Endothelial cell of umbilical vein (primary cell): ENCODE measurements around the gene SUGCT. TPM values are rescaled to one million over a fixed set of nuclear protein-coding genes. Genes with fewer than 3 reads are reported as not detected.

Experiments
- BruUV-seq: library from RNA; stranded (reverse); fragments of 400-500 nt; replicated peaks from 2 replicates; lab custom pipeline; 2021; lab: Mats Ljungman, UMichigan
- CTCF ChIA-PET: fragments of 300-600, 350-600 bp; sonication (Branson Sonifier 250); formaldehyde crosslinking; loops from one replicate; lab custom pipeline; 2021; ENCODE audit warnings: antibody characterized with exemption, inconsistent platforms; lab: Charles Lee
- POLR2A ChIA-PET: fragments of 300-600, 350-600 bp; sonication (Branson Sonifier 250); formaldehyde crosslinking; loops from one replicate; lab custom pipeline; 2021; ENCODE audit warnings: antibody characterized with exemption, inconsistent platforms; lab: Charles Lee
- DNase-seq: peaks from one replicate; pipeline ENCODE4 v3.0.0-alpha.2; 2011; ENCODE audit warnings: low read depth, low spot score
- FAIRE-seq: peaks from 2 replicates; lab custom pipeline; 2011; peaks lifted over from hg19 to GRCh38; lab: Jason Lieb, UNC
- H2AFZ ChIP-seq: 2 replicates; pipeline ENCODE4 v1.6.0; 2012; ENCODE audit warnings: low read depth, low read length, control low read depth, inconsistent platforms
- H3K27ac ChIP-seq: 2 replicates; pipeline ENCODE4 v1.5.1; 2011; ENCODE audit warnings: low read depth, mild to moderate bottlenecking, control low read depth, low read length, moderate library complexity; ENCODE audit not compliant: insufficient read depth
- H3K27me3 ChIP-seq, 2 experiments: 2 replicates each; pipeline versions ENCODE4 v1.6.0 to v1.6.1; 2011; ENCODE audit warnings: low read length in 2 of 2, mixed read lengths in 1 of 2; ENCODE audit not compliant: control insufficient read depth in 2 of 2, insufficient read depth in 2 of 2
- H3K36me3 ChIP-seq, 2 experiments: 2 replicates in 1 of 2; 3 replicates in 1 of 2; pipeline ENCODE4 v1.5.1; 2011; ENCODE audit warnings: low read length in 2 of 2, mild to moderate bottlenecking in 1 of 2, moderate library complexity in 1 of 2; ENCODE audit not compliant: control insufficient read depth in 2 of 2, insufficient read depth in 2 of 2; ENCODE audit errors: extremely low read depth in 1 of 2
- H3K4me1 ChIP-seq: 3 replicates; pipeline ENCODE4 v1.5.1; 2011; ENCODE audit warnings: mild to moderate bottlenecking, low read length; ENCODE audit not compliant: control insufficient read depth, insufficient read depth; ENCODE audit errors: extremely low read depth
- H3K4me2 ChIP-seq: 2 replicates; pipeline ENCODE4 v1.6.1; 2011; ENCODE audit warnings: low read length, control low read depth, mixed read lengths; ENCODE audit not compliant: insufficient read depth
- H3K4me3 ChIP-seq, 3 experiments: fragments of 200-600 bp in 1 of 3; sonication (generic), shearing (Covaris generic) in 1 of 3; replicated peaks in 1 of 3; 2 replicates each; pipeline ENCODE4 v1.5.1; 2011 to 2016; ENCODE audit warnings: control low read depth in 3 of 3, low read length in 3 of 3, mild to moderate bottlenecking in 2 of 3, inconsistent platforms in 1 of 3, low read depth in 1 of 3, moderate library complexity in 1 of 3; ENCODE audit not compliant: insufficient read depth in 1 of 3
- H3K79me2 ChIP-seq: 2 replicates; pipeline ENCODE4 v1.6.0; 2012; ENCODE audit warnings: low read length, inconsistent platforms; ENCODE audit not compliant: control insufficient read depth, insufficient read depth
- H3K9ac ChIP-seq: replicated peaks from 2 replicates; pipeline ENCODE3; 2011; ENCODE audit warnings: low read length, control low read depth; ENCODE audit not compliant: insufficient read depth; ENCODE audit errors: extremely low read depth
- H3K9me1 ChIP-seq: replicated peaks from 3 replicates; pipeline ENCODE4 v1.6.0; 2011; ENCODE audit warnings: mild to moderate bottlenecking, low read length; ENCODE audit not compliant: control insufficient read depth, insufficient read depth; ENCODE audit errors: extremely low read depth
- H3K9me3 ChIP-seq: replicated peaks from 2 replicates; pipeline ENCODE4 v1.5.1; 2012; ENCODE audit warnings: low read length, inconsistent platforms; ENCODE audit not compliant: control insufficient read depth, insufficient read depth
- H4K20me1 ChIP-seq: replicated peaks from 2 replicates; pipeline ENCODE3; 2011; ENCODE audit warnings: mild to moderate bottlenecking, low read length; ENCODE audit not compliant: control insufficient read depth, insufficient read depth; ENCODE audit errors: extremely low read depth
- EZH2 ChIP-seq: IDR thresholded peaks from 2 replicates; pipeline ENCODE4 v1.6.1; 2012; ENCODE audit warnings: borderline replicate concordance, low read depth, mild to moderate bottlenecking, moderate library complexity, low read length, inconsistent platforms; ENCODE audit not compliant: severe bottlenecking
- GATA2 ChIP-seq: IDR thresholded peaks from 2 replicates; pipeline ENCODE4 v1.7.0; 2011; ENCODE audit warnings: low read depth, mild to moderate bottlenecking, moderate library complexity, mixed read lengths, low read length; ENCODE audit not compliant: insufficient read length, insufficient read depth
- POLR2A ChIP-seq: IDR thresholded peaks from 2 replicates; pipeline ENCODE4 v1.6.1; 2012; ENCODE audit warnings: low read depth, mild to moderate bottlenecking, control low read depth, low read length
- POLR2AphosphoS5 ChIP-seq: IDR thresholded peaks from 2 replicates; pipeline ENCODE4 v1.6.1; 2012; ENCODE audit warnings: low read depth, mild to moderate bottlenecking, control low read depth, low read length, moderate library complexity; ENCODE audit not compliant: insufficient read depth
- dilution Hi-C: fragments of 300-500 bp; cut with MboI; formaldehyde crosslinking; loops from one replicate; pipeline ENCODE4 v1.15.0; 2019; ENCODE audit warnings: low sequenced_read_pairs; ENCODE audit not compliant: extremely low pct_ligation_motif_present
- intact Hi-C: fragments of 100-400 bp; cut with micrococcal nuclease; formaldehyde crosslinking; loops from one replicate; pipeline ENCODE4 v1.10.0; 2022
- polyA plus RNA-seq, 4 experiments: library from polyadenylated mRNA; depleted of rRNA in 3 of 4; stranded (reverse) in 3 of 4; unstranded in 1 of 4; fragments of >200 nt; gene quantifications; 2 replicates each; pipeline versions ENCODE4 v1.2.1 to v1.2.3, GENCODE V29; 2011 to 2012; ENCODE audit warnings: missing spikeins in 1 of 4
- total RNA-seq: library from RNA; stranded (reverse); gene quantifications from 2 replicates; pipeline ENCODE4 v1.2.3, GENCODE V29; 2021
- TF ChIP-seq, protein P1 (sequence below), 2 donors: IDR thresholded peaks; 1 replicate in 1 of 2; 2 replicates in 1 of 2; pipeline ENCODE4 v1.5.1; 2011; ENCODE audit warnings: low read length in 2 of 2, mild to moderate bottlenecking in 2 of 2, moderate library complexity in 2 of 2, control low read depth in 1 of 2, inconsistent platforms in 1 of 2, low read depth in 1 of 2; ENCODE audit not compliant: insufficient read depth in 1 of 2; ENCODE audit errors: extremely low read depth in 1 of 2

Gene SUGCT
- total and polyA plus RNA-seq, 2 donors (not counting 3 experiments of a cell fraction or from before 2014, with no cell fraction given), result 1.2 to 1.4 TPM

GRCh38 chr7:40845943-40846342 is 711.1 kb downstream of the SUGCT start:
- DNase-seq, result no peak
- H3K9me3 ChIP-seq, result no peaks in the 10 kb centered on the region
- H3K27me3 ChIP-seq, result no peaks in the 10 kb centered on the region
- TF ChIP-seq POLR2A (no peak), POLR2AphosphoS5 (no peak), EZH2 (no peak), GATA2 (no peak)
- TF ChIP-seq, protein P1, sequence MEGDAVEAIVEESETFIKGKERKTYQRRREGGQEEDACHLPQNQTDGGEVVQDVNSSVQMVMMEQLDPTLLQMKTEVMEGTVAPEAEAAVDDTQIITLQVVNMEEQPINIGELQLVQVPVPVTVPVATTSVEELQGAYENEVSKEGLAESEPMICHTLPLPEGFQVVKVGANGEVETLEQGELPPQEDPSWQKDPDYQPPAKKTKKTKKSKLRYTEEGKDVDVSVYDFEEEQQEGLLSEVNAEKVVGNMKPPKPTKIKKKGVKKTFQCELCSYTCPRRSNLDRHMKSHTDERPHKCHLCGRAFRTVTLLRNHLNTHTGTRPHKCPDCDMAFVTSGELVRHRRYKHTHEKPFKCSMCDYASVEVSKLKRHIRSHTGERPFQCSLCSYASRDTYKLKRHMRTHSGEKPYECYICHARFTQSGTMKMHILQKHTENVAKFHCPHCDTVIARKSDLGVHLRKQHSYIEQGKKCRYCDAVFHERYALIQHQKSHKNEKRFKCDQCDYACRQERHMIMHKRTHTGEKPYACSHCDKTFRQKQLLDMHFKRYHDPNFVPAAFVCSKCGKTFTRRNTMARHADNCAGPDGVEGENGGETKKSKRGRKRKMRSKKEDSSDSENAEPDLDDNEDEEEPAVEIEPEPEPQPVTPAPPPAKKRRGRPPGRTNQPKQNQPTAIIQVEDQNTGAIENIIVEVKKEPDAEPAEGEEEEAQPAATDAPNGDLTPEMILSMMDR (IDR thresholded peaks at IDR 0.05; ENCODE audit: extremely low read depth in 1 of 2, insufficient read depth in 1 of 2, low read depth in 1 of 2, low read length in 2 of 2), result no peak
- BruUV-seq, result no TSS peak
- H3K9me1 ChIP-seq, result no peaks in the 10 kb centered on the region
- ChIA-PET CTCF (no interaction called here), POLR2A (no interaction called here)
- no peaks in the 10 kb centered on the region for H3K4me1 ChIP-seq
- no peaks in the 10 kb centered on the region for H4K20me1 ChIP-seq
- H3K27ac ChIP-seq, result no peak overlapping the region
- H3K36me3 ChIP-seq, result no peaks in the 10 kb centered on the region
- dilution Hi-C loops (no loop called here), intact Hi-C loops (no loop called here)
- H3K79me2 ChIP-seq, result no peaks in the 10 kb centered on the region
- no peak overlapping the region for H3K4me2 ChIP-seq
- H3K9ac ChIP-seq, result no peak overlapping the region
- no peak overlapping the region for H2AFZ ChIP-seq
- H3K4me3 ChIP-seq, result no peak overlapping the region
- FAIRE-seq, result no peak

DNA sequence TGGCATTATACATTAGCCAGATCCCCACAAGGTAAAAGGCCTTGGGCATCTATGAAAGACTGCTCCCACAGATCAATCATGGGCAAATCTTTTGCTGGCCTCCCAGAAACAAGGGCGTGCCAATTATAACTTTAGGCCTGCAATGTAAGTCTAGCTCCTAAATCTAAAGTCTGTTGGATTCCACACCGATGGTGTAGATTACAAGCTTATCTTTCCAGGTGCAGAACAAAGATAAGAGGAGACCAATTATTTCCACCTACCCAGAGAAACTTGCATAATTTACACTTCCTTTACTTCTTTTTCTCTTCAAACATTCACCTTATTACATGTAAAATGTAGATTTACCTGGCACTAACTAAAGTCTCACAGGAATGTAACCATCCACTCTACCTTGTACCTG is 713.1 kb downstream of the SUGCT start:
- Histone ChIP-seq H3K36me3 (no peaks in the 10 kb centered on the region), H3K9ac (no peak overlapping the region), H3K4me3 (no peak overlapping the region), H3K9me1 (no peaks in the 10 kb centered on the region), H3K27me3 (no peaks in the 10 kb centered on the region), H3K27ac (no peak overlapping the region), H3K4me2 (no peak overlapping the region), H2AFZ (no peak overlapping the region), H3K4me1 (no peaks in the 10 kb centered on the region), H3K9me3 (no peaks in the 10 kb centered on the region), H4K20me1 (no peaks in the 10 kb centered on the region), H3K79me2 (no peaks in the 10 kb centered on the region)
- intact Hi-C loops, result no loop called here
- DNase-seq, result no peak
- BruUV-seq, result no TSS peak
- CTCF ChIA-PET, result no interaction called here
- FAIRE-seq, result no peak
- POLR2A ChIA-PET, result no interaction called here
- dilution Hi-C loops, result no loop called here
- no peak for TF ChIP-seq POLR2A
